K562 (cell line): Measurements from ENCODE around the gene MYOT. TPM values are rescaled to one million over a fixed set of nuclear protein-coding genes. Genes with fewer than 3 reads are reported as not detected.

Experiments
- CHAMP1 ChIP-seq: fragments of 450-650 bp; IDR thresholded peaks from 2 replicates; pipeline ENCODE4 v1.6.1; 2016; ENCODE audit warnings: mild to moderate bottlenecking
- CHD4 ChIP-seq: fragments of 200-600 bp; sonication (generic); IDR thresholded peaks from 3 replicates; pipeline ENCODE4 v1.6.1; 2012; ENCODE audit warnings: low read depth, mild to moderate bottlenecking, mixed read lengths, low read length, inconsistent platforms; ENCODE audit not compliant: insufficient read depth, insufficient replicate concordance, poor library complexity, severe bottlenecking
- CREB1 ChIP-seq, 2 experiments: sonication (generic) in 1 of 2; formaldehyde crosslinking in 1 of 2; IDR thresholded peaks; 2 replicates each; pipeline versions ENCODE4 v1.6.1 to v1.8.0; 2012 to 2022; ENCODE audit warnings: inconsistent platforms in 1 of 2, mild to moderate bottlenecking in 1 of 2, missing genetic modification reagents in 1 of 2, moderate library complexity in 1 of 2
- FOXA1 ChIP-seq: fragments of 450-650 bp; IDR thresholded peaks from 2 replicates; pipeline ENCODE4 v1.6.1; 2016; ENCODE audit warnings: mild to moderate bottlenecking, borderline replicate concordance
- FOXO4 ChIP-seq: fragments of 450-650 bp; formaldehyde crosslinking; IDR thresholded peaks from 2 replicates; pipeline ENCODE4 v1.4.0; 2020; ENCODE audit warnings: mild to moderate bottlenecking, moderate library complexity
- GMEB1 ChIP-seq: fragments of 250-450 bp; sonication (Bioruptor Pico); IDR thresholded peaks from 2 replicates; pipeline ENCODE4 v1.4.0; 2020; ENCODE audit warnings: mild to moderate bottlenecking
- HDAC6 ChIP-seq: IDR thresholded peaks from 2 replicates; pipeline ENCODE4 v1.6.1; 2012; ENCODE audit warnings: low read depth, mild to moderate bottlenecking, control low read depth, inconsistent platforms, low read length, moderate library complexity
- HMBOX1 ChIP-seq: sonication (generic); IDR thresholded peaks from 2 replicates; pipeline ENCODE4 v1.6.1; 2016
- HMGN3 ChIP-seq: IDR thresholded peaks from 2 replicates; pipeline ENCODE4 v1.6.1; 2011; ENCODE audit warnings: borderline replicate concordance, low read depth, mild to moderate bottlenecking, mixed read lengths, low read length; ENCODE audit not compliant: insufficient read length; ENCODE audit errors: extremely low read depth
- HNRNPLL ChIP-seq: fragments of 200-400 bp; formaldehyde crosslinking; IDR thresholded peaks from 2 replicates; pipeline ENCODE4 v1.6.1; 2017; ENCODE audit warnings: low read length, low read depth, mild to moderate bottlenecking; ENCODE audit not compliant: poor library complexity, severe bottlenecking
- KLF1 ChIP-seq: fragments of 450-650 bp; IDR thresholded peaks from 2 replicates; pipeline ENCODE4 v1.6.1; 2016; ENCODE audit warnings: missing genetic modification characterization, missing compliant biosample characterization
- YY1 ChIP-seq, 3 experiments: IDR thresholded peaks; 2 replicates each; pipeline ENCODE4 v1.6.1; 2011; ENCODE audit warnings: low read length in 2 of 3, mild to moderate bottlenecking in 2 of 3, moderate library complexity in 2 of 3, borderline replicate concordance in 1 of 3, control low read depth in 1 of 3, low read depth in 1 of 3; ENCODE audit not compliant: insufficient read depth in 3 of 3, insufficient replicate concordance in 2 of 3, control insufficient read depth in 1 of 3, insufficient read length in 1 of 3; ENCODE audit errors: extremely low read depth in 1 of 3
- ZBTB9 ChIP-seq: fragments of 450-650 bp; formaldehyde crosslinking; IDR thresholded peaks from 2 replicates; pipeline ENCODE4 v1.4.0; 2020; ENCODE audit warnings: mild to moderate bottlenecking, moderate library complexity
- ZFPM2 ChIP-seq: fragments of 250-450 bp; sonication (Bioruptor Pico); IDR thresholded peaks from 2 replicates; pipeline ENCODE4 v1.5.1; 2022; ENCODE audit warnings: mild to moderate bottlenecking
- ZNF766 ChIP-seq: fragments of 200-800 bp; sonication (Bioruptor generic); conservative IDR thresholded peaks from 2 replicates; pipeline ENCODE4 v1.6.1; 2016; ENCODE audit warnings: missing genetic modification characterization, missing compliant biosample characterization
- ZNF77 ChIP-seq: fragments of 250-450 bp; sonication (Bioruptor Pico); IDR thresholded peaks from 2 replicates; pipeline ENCODE4 v1.5.0; 2020
- polyA plus RNA-seq, 8 experiments: library from polyadenylated mRNA; depleted of rRNA in 4 of 8; stranded (reverse) in 5 of 8; unstranded in 3 of 8; fragments of >200 nt; fragmentation: Nextera tagmentation in 2 of 8; fragmentation: Illumina TruSeq in 1 of 8; extraction: Ambion mirVana in 2 of 8; extraction: Trizol in 1 of 8; gene quantifications; 2 replicates each; pipeline versions ENCODE4 v1.2.1 to v1.2.3, GENCODE V29; 2011 to 2014; ENCODE audit warnings: inconsistent platforms in 1 of 8, missing spikeins in 1 of 8
- total RNA-seq, 7 experiments: library from RNA; depleted of rRNA in 6 of 7; stranded (reverse); fragments of >200 nt in 6 of 7; fragmentation: Illumina TruSeq in 2 of 7; extraction: Trizol in 2 of 7; gene quantifications; 2 replicates each; pipeline versions ENCODE4 v1.2.1 to v1.2.3, GENCODE V29; 2011 to 2021; ENCODE audit warnings: low replicate concordance in 1 of 7

The MYOT gene
- total and polyA plus RNA-seq, 9 of the 15 experiments (the other 6 are each of a cell fraction or from before 2014, with no cell fraction given) = 0.24 to 0.38 TPM; not detected in 7

GRCh38 chr5:137888863-137889759 is 21.5 kb downstream of the MYOT start, which contains the start of gene PKD2L2 (continued):
- TF ChIP-seq YY1 (IDR thresholded peaks at IDR 0.05; ENCODE audit: borderline replicate concordance in 1 of 3, control insufficient read depth in 1 of 3, extremely low read depth in 1 of 3, insufficient read depth in 3 of 3, insufficient read length in 1 of 3, insufficient replicate concordance in 2 of 3, low read depth in 1 of 3, low read length in 2 of 3) (peak; percentile 65 to 94 (median 85)), KLF1 (tag) (peak; percentile 36; the same call in 1 of the 2 replicates), ZFPM2 (CRISPR knock-in tag) (peak; percentile 40; the same call in 1 of the 2 replicates), FOXA1 (no peak), HNRNPLL (peak; percentile 80), CHD4 (peak; percentile 97), CHAMP1 (peak; percentile 59), ZBTB9 (CRISPR knock-in tag) (peak; percentile 11; the same call in 1 of the 2 replicates), ZNF77 (no peak), HMGN3 (peak; percentile 68), ZNF766 (CRISPR knock-in tag) (no peak), GMEB1 (CRISPR knock-in tag) (peak; percentile 80), HDAC6 (no peak), CREB1 (IDR thresholded peaks at IDR 0.05) (peak; percentile 78), CREB1 (CRISPR knock-in tag; IDR thresholded peaks at IDR 0.05) (peak; percentile 87), HMBOX1 (no peak), FOXO4 (CRISPR knock-in tag) (no peak)
